Measurements from ENCODE around the gene VPS11. TPM values are rescaled to one million over a fixed set of nuclear protein-coding genes. Genes with fewer than 3 reads are reported as not detected.
"Not testable (repeated sequence)": the region's sequence is repeated elsewhere in the genome, so short reads cannot be mapped to it uniquely, and the experiment has no call there.

VPS11 gene
- total and polyA plus RNA-seq, 2 experiments from 2014 or later, result 21.0 to 24.1 TPM

- Histone ChIP-seq H3K4me2 (ENCODE audit: unreplicated experiment) (peak within 1 kb of the TSS; percentile 87), H3K9me2 (ENCODE audit: insufficient read depth) (no peaks in the 10 kb centered on the region), H3K9ac (peak within 1 kb of the TSS; percentile 93), H3K4me1 (ENCODE audit: insufficient read depth) (peaks cover 13% of the 10 kb centered on the region; the same call in 1 of the 2 replicates), H2AFZ (peak within 1 kb of the TSS; percentile 86), H3K79me2 (ENCODE audit: insufficient read depth) (peaks cover 57% of the 10 kb centered on the region), H3K36me3 (ENCODE audit: low read depth) (peaks cover 18% of the 10 kb centered on the region; the same call in 1 of the 2 replicates), H3K4me3 (peak within 1 kb of the TSS; percentile 91), H3K9me3 (ENCODE audit: low read depth) (no peaks in the 10 kb centered on the region), H3K27ac (peak within 1 kb of the TSS; percentile 82), H3F3A (ENCODE audit: insufficient read depth) (peaks cover 10% of the 10 kb centered on the region; the same call in 1 of the 2 replicates), H4K20me1 (ENCODE audit: insufficient read depth) (no peaks in the 10 kb centered on the region), H3K27me3 (replicated peaks; ENCODE audit: insufficient read depth) (no peaks in the 10 kb centered on the region)
- in situ Hi-C loops (cut with MboI), result no loop called here
- peak; percentile 99 for DNase-seq
- no peak for TF ChIP-seq EZH2 (IDR thresholded peaks at IDR 0.05; ENCODE audit: insufficient read depth, poor library complexity, severe bottlenecking)
- TF ChIP-seq EZH2phosphoT487 (IDR thresholded peaks at IDR 0.05; ENCODE audit: insufficient read depth, low read depth), result no peak
- WGBS, 2 experiments (ENCODE audit: low coverage in 1 of 2, low lambda C conversion rate in 2 of 2, missing lambda C conversion rate in 2 of 2), result 1% methylated on average over 57 to 70 of the region's 79 CpGs
Observed at GRCh38 chr11:119057000-119057769, 10.4 kb upstream of the VPS11 start, which contains the start of gene HYOU1. TSS of gene HYOU1 (minus strand) at chr11:119057205. CDS start at chr11:119056160, 1,045 bp downstream.

GRCh38 chr11:119059128-119059527, 8.5 kb upstream of the VPS11 start:
- peaks cover 10% of the 10 kb centered on the region; the same call in 1 of the 2 replicates for H3F3A ChIP-seq (ENCODE audit: insufficient read depth)
- 86% methylated on average over 22 of the region's 35 CpGs; no CpG with 5 or more reads in 1 of the 2 experiments for WGBS, 2 experiments (ENCODE audit: low coverage in 1 of 2, low lambda C conversion rate in 2 of 2, missing lambda C conversion rate in 2 of 2)
- not testable (repeated sequence) for DNase-seq

DNA sequence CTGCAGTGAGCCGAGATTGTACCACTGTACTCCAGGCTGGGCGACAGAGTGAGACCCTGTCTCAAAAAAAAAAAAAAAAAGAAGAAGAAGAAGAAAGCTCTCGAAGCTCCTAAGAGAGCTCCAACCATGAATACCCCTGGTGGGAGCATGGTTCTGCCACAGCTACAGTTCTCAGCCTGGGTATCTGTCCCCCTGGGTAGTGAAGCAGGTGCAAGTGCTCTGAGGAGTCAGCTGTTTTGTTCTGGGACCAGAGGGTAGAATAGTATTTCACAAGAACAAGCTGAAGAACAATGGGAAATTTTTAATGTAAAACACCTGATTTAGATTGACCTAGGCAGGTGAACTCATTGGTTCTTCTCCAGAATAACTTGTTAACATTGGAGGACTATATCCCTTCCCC, 6.4 kb upstream of the VPS11 start:
- Histone ChIP-seq H3K36me3 (ENCODE audit: low read depth) (no peaks in the 10 kb centered on the region), H3K4me2 (ENCODE audit: unreplicated experiment) (no peak overlapping the region)

More at GRCh38 chr11:119059128-119059527, 8.5 kb upstream of the VPS11 start:
- H3K9me3 ChIP-seq (ENCODE audit: low read depth); H3K9ac ChIP-seq; H2AFZ ChIP-seq; H3K27me3 ChIP-seq (replicated peaks; ENCODE audit: insufficient read depth); H3K4me2 ChIP-seq (ENCODE audit: unreplicated experiment); H4K20me1 ChIP-seq (ENCODE audit: insufficient read depth); H3K9me2 ChIP-seq (ENCODE audit: insufficient read depth); H3K4me3 ChIP-seq; H3K36me3 ChIP-seq (ENCODE audit: low read depth); in situ Hi-C loops (cut with MboI); H3K27ac ChIP-seq: not testable (repeated sequence)
- Histone ChIP-seq H3K79me2 (ENCODE audit: insufficient read depth) (peaks cover 57% of the 10 kb centered on the region), H3K4me1 (ENCODE audit: insufficient read depth) (peaks cover 20% of the 10 kb centered on the region; the same call in 1 of the 2 replicates)

DNA sequence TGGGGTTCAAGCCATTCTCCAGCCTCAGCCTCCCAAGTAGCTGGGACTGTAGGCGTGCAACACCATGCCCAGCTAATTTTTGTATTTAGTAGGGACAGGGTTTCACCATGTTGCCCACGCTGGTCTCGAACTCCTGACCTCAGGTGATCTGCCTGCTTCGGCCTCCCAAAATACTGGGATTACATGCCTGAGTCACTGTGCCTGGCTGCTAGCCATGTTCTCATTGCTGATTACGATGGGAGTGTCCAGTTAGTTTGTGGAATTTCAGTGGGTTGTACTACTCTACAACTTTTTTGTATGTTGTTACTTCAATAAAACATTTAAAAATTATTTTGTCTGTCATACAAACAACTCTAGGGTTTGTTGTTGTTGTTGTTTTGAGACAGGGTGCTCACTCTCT, 4.8 kb upstream of the VPS11 start:
- H3K4me2 ChIP-seq (ENCODE audit: unreplicated experiment), result no peak overlapping the region
- peak overlapping the region; percentile 35; the same call in 1 of the 2 replicates for H3K27ac ChIP-seq
- WGBS, 2 experiments (ENCODE audit: low coverage in 1 of 2, low lambda C conversion rate in 2 of 2, missing lambda C conversion rate in 2 of 2), result 51 to 53% methylated on average over 5 of the region's 5 CpGs

More for the DNA sequence above, 6.4 kb upstream of the VPS11 start:
- Histone ChIP-seq H3F3A (ENCODE audit: insufficient read depth) (peaks cover 15% of the 10 kb centered on the region), H3K27ac (no peak overlapping the region), H4K20me1 (ENCODE audit: insufficient read depth) (no peaks in the 10 kb centered on the region), H3K27me3 (replicated peaks; ENCODE audit: insufficient read depth) (no peaks in the 10 kb centered on the region), H2AFZ (no peak overlapping the region), H3K4me1 (ENCODE audit: insufficient read depth) (peaks cover 14% of the 10 kb centered on the region), H3K9me3 (ENCODE audit: low read depth) (no peaks in the 10 kb centered on the region), H3K4me3 (no peak overlapping the region), H3K79me2 (ENCODE audit: insufficient read depth) (peaks cover 55% of the 10 kb centered on the region), H3K9ac (no peak overlapping the region), H3K9me2 (ENCODE audit: insufficient read depth) (no peaks in the 10 kb centered on the region)
- DNase-seq, result no peak
- no peak for TF ChIP-seq EZH2 (IDR thresholded peaks at IDR 0.05; ENCODE audit: insufficient read depth, poor library complexity, severe bottlenecking)
- TF ChIP-seq EZH2phosphoT487 (IDR thresholded peaks at IDR 0.05; ENCODE audit: insufficient read depth, low read depth), result no peak
- WGBS, 2 experiments (ENCODE audit: low coverage in 1 of 2, low lambda C conversion rate in 2 of 2, missing lambda C conversion rate in 2 of 2), result 82 to 93% methylated on average over 2 to 3 of the region's 3 CpGs
- in situ Hi-C loops (cut with MboI), result no loop called here

More for the DNA sequence above, 4.8 kb upstream of the VPS11 start:
- Histone ChIP-seq H4K20me1 (ENCODE audit: insufficient read depth) (no peaks in the 10 kb centered on the region), H3K9ac (no peak overlapping the region), H2AFZ (no peak overlapping the region), H3K4me1 (ENCODE audit: insufficient read depth) (peaks cover 20% of the 10 kb centered on the region), H3K4me3 (no peak overlapping the region), H3K9me2 (ENCODE audit: insufficient read depth) (no peaks in the 10 kb centered on the region), H3F3A (ENCODE audit: insufficient read depth) (peaks cover 20% of the 10 kb centered on the region), H3K9me3 (ENCODE audit: low read depth) (no peaks in the 10 kb centered on the region), H3K79me2 (ENCODE audit: insufficient read depth) (peaks cover 57% of the 10 kb centered on the region), H3K27me3 (replicated peaks; ENCODE audit: insufficient read depth) (no peaks in the 10 kb centered on the region), H3K36me3 (ENCODE audit: low read depth) (no peaks in the 10 kb centered on the region)
- TF ChIP-seq EZH2phosphoT487 (IDR thresholded peaks at IDR 0.05; ENCODE audit: insufficient read depth, low read depth) (no peak), EZH2 (IDR thresholded peaks at IDR 0.05; ENCODE audit: insufficient read depth, poor library complexity, severe bottlenecking) (no peak)
- DNase-seq, result peak; percentile 73
- in situ Hi-C loops (cut with MboI), result no loop called here
